ENCODE data around the gene ZNF398.
"Not testable (repeated sequence)": the region's sequence is repeated elsewhere in the genome, so short reads cannot be mapped to it uniquely, and the experiment has no call there.

ZNF398 gene

DNA sequence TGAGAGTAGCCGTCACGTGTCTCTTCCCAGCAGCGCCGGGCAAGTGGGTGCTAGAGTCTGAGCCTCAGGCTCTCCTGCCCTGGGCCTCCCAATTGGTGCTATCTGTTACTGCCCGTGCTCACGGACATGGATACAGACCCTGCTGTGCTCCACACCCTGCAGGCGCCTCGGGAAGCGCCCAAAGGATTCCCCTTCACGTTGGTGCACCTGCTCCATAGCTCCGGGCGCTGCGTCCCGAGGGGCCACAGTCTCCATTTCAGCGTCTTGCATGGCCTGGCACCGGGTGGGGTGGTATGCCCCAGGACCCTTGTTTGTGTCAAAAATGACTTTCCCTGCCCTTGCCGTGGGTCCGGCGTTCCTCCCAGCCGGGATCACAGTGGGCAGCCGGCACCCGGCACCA is 78.4 kb downstream of the ZNF398 start:
- Histone ChIP-seq H3K4me1 (ENCODE audit: control insufficient read depth in 2 of 2, insufficient read depth in 2 of 2, low read length in 2 of 2) (peaks cover 0 to 4% of the 10 kb centered on the region in 2 donors), H3K36me3 (ENCODE audit: control insufficient read depth in 2 of 2, insufficient read depth in 2 of 2, low read length in 2 of 2) (peaks cover 22 to 23% of the 10 kb centered on the region in 2 donors), H3K27me3 (ENCODE audit: control insufficient read depth in 2 of 2, insufficient read depth in 2 of 2, low read length in 2 of 2) (no peaks in the 10 kb centered on the region), H3K4me3 (ENCODE audit: low read length in 2 of 2) (no peak overlapping the region), H3K9ac (ENCODE audit: low read depth in 1 of 2, low read length in 2 of 2) (no peak overlapping the region), H3K27ac (ENCODE audit: low read depth in 2 of 2, low read length in 2 of 2) (no peak overlapping the region), H3K9me3 (ENCODE audit: control insufficient read depth in 2 of 2, low read length in 2 of 2) (no peaks in the 10 kb centered on the region)

DNA sequence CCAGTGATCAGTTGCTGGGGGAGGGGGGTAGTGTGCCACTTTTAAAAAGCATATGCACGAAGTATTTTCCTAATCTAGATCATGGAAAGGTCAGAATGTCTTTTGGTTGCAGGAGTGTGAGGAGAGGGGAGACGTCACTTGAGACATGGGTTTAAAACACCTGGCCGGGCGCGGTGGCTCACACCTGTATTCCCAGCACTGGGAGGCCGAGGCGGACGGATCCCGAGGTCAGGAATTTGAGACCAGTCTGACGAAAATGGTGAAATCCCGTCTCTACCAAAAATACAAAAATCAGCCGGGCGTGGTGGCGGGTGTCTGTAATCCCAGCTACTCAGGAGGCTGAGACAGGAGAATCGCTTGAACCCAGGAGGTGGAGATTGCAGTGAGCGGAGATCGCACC is 79.1 kb downstream of the ZNF398 start:
- not testable (repeated sequence) for H3K4me1 ChIP-seq (ENCODE audit: control insufficient read depth in 2 of 2, insufficient read depth in 2 of 2, low read length in 2 of 2); H3K27me3 ChIP-seq (ENCODE audit: control insufficient read depth in 2 of 2, insufficient read depth in 2 of 2, low read length in 2 of 2); H3K27ac ChIP-seq (ENCODE audit: low read depth in 2 of 2, low read length in 2 of 2); H3K4me3 ChIP-seq (ENCODE audit: low read length in 2 of 2); H3K9ac ChIP-seq (ENCODE audit: low read depth in 1 of 2, low read length in 2 of 2); H3K9me3 ChIP-seq (ENCODE audit: control insufficient read depth in 2 of 2, low read length in 2 of 2)
- peaks cover 17 to 18% of the 10 kb centered on the region in 2 donors for H3K36me3 ChIP-seq (ENCODE audit: control insufficient read depth in 2 of 2, insufficient read depth in 2 of 2, low read length in 2 of 2)

DNA sequence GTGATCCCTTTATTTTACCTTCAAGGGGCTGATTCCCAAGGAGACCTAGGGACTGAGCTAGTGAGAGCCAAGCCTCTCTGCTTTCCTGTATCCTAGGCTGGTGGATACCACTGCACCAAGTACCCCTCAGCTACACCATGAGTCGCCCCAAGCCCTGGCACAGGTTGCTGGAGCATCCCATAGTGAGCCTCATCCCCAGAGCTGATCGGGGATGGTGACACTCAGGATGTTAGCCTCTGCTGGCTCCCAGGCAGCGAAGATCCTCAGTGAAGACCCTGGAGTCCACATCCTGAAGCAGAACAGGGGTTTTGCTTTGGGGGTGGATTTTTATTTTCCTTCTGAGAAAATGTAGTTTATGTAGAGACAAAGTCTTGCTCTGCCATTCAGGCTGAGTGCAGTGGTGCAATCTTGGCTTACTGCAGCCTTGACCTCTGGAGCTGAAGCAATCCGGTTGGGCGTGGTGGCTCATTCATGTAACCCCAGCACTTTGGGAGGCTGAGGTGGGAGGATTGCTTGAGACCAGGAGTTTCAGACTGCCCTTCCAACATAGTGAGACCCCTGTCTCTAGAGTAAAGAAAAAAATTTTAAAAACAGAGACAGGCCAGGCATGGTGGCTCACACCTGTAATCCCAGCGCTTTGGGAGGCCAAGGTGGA is 79.7 kb downstream of the ZNF398 start:
- no peaks in the 10 kb centered on the region for H3K27me3 ChIP-seq (ENCODE audit: control insufficient read depth in 2 of 2, insufficient read depth in 2 of 2, low read length in 2 of 2)
- no peak overlapping the region for H3K27ac ChIP-seq (ENCODE audit: low read depth in 2 of 2, low read length in 2 of 2)
- H3K4me1 ChIP-seq (ENCODE audit: control insufficient read depth in 2 of 2, insufficient read depth in 2 of 2, low read length in 2 of 2), result peaks cover 0 to 4% of the 10 kb centered on the region in 2 donors
- no peaks in the 10 kb centered on the region for H3K9me3 ChIP-seq (ENCODE audit: control insufficient read depth in 2 of 2, low read length in 2 of 2)
- no peak overlapping the region for H3K4me3 ChIP-seq (ENCODE audit: low read length in 2 of 2)
- no peak overlapping the region for H3K9ac ChIP-seq (ENCODE audit: low read depth in 1 of 2, low read length in 2 of 2)
- H3K36me3 ChIP-seq (ENCODE audit: control insufficient read depth in 2 of 2, insufficient read depth in 2 of 2, low read length in 2 of 2), result peaks cover 15 to 17% of the 10 kb centered on the region in 2 donors

DNA sequence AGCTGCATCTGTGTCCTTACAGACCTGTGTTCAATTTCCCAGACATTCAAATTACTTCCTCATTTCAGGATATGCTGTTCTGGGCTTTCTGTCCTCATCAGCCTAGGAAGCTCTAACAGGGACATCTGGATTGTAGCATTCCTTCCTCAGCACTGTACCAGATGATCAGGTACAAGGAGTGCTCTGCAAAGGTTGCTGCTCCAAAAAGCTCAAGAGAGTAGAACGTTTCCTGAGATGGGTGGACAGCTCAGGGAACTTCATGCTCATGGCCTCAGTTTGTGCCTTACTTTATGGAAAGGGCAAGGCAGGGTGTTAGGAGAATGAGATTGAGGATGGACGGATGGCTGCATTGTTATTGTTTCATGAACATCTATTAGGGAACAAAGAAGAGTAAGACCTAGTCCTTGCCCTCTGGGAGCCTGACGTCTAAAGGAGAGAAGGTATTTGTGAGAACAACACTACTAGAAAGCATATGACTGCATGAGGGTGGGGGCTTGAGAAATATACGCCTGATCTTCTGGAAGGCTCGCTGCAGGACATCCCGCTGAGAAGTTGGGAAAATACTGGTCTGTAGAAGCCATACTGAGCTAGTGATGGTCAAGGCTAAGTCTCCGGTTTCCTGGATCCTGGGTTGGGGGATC is 81.7 kb downstream of the ZNF398 start:
- Histone ChIP-seq H3K27ac (ENCODE audit: low read depth in 2 of 2, low read length in 2 of 2) (no peak overlapping the region), H3K4me1 (ENCODE audit: control insufficient read depth in 2 of 2, insufficient read depth in 2 of 2, low read length in 2 of 2) (peaks cover 0 to 4% of the 10 kb centered on the region in 2 donors), H3K27me3 (ENCODE audit: control insufficient read depth in 2 of 2, insufficient read depth in 2 of 2, low read length in 2 of 2) (no peaks in the 10 kb centered on the region), H3K4me3 (ENCODE audit: low read length in 2 of 2) (no peak overlapping the region), H3K9ac (ENCODE audit: low read depth in 1 of 2, low read length in 2 of 2) (no peak overlapping the region), H3K36me3 (ENCODE audit: control insufficient read depth in 2 of 2, insufficient read depth in 2 of 2, low read length in 2 of 2) (peaks cover 9 to 11% of the 10 kb centered on the region in 2 donors), H3K9me3 (ENCODE audit: control insufficient read depth in 2 of 2, low read length in 2 of 2) (no peaks in the 10 kb centered on the region)

DNA sequence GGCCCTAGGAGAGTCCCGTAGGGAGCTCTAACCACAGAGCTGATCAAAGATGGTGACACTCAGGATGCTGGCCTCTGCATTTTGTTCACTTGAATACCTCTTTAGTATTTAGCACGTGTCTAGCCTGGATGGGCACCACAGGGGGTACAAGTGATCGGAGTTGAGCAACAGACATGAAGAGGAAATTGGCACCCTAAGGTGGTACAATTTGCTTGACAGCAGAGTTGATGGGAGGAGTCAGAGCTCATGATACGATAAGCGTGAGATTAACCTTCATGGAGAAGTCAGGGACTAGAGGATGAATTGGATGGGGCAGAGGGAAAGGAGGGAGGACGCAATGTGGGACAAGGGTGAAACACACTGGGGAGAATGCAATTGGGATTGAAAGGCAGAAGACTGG is 82.3 kb downstream of the ZNF398 start:
- Histone ChIP-seq H3K4me3 (ENCODE audit: low read length in 2 of 2) (no peak overlapping the region), H3K4me1 (ENCODE audit: control insufficient read depth in 2 of 2, insufficient read depth in 2 of 2, low read length in 2 of 2) (peaks cover 0 to 4% of the 10 kb centered on the region in 2 donors), H3K9ac (ENCODE audit: low read depth in 1 of 2, low read length in 2 of 2) (no peak overlapping the region), H3K27me3 (ENCODE audit: control insufficient read depth in 2 of 2, insufficient read depth in 2 of 2, low read length in 2 of 2) (no peaks in the 10 kb centered on the region), H3K9me3 (ENCODE audit: control insufficient read depth in 2 of 2, low read length in 2 of 2) (no peaks in the 10 kb centered on the region), H3K27ac (ENCODE audit: low read depth in 2 of 2, low read length in 2 of 2) (no peak overlapping the region), H3K36me3 (ENCODE audit: control insufficient read depth in 2 of 2, insufficient read depth in 2 of 2, low read length in 2 of 2) (peaks cover 4 to 7% of the 10 kb centered on the region in 2 donors)

DNA sequence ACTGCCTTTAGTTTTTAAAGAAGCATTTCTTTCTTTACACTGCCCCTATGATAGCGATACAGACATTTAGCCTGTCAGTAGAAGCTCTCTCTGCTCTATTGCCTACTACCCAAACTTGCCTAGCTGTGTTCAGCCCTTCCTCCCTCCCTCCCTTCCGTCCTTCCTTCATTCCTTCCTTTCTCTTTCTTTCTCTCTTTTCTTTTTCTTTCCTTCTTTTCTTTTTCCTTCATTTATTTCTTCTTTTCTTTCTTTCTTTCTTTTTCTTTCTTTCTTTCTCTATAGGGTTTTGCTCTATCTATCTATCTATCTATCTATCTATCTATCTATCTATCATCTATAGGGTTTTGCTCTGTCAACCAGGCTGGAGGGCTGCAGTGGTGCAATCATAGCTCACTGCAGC is 85.1 kb downstream of the ZNF398 start:
- Histone ChIP-seq H3K4me1 (ENCODE audit: control insufficient read depth in 2 of 2, insufficient read depth in 2 of 2, low read length in 2 of 2) (no peaks in the 10 kb centered on the region), H3K9ac (ENCODE audit: low read depth in 1 of 2, low read length in 2 of 2) (no peak overlapping the region), H3K27ac (ENCODE audit: low read depth in 2 of 2, low read length in 2 of 2) (no peak overlapping the region), H3K4me3 (ENCODE audit: low read length in 2 of 2) (no peak overlapping the region), H3K36me3 (ENCODE audit: control insufficient read depth in 2 of 2, insufficient read depth in 2 of 2, low read length in 2 of 2) (no peaks in the 10 kb centered on the region), H3K9me3 (ENCODE audit: control insufficient read depth in 2 of 2, low read length in 2 of 2) (no peaks in the 10 kb centered on the region), H3K27me3 (ENCODE audit: control insufficient read depth in 2 of 2, insufficient read depth in 2 of 2, low read length in 2 of 2) (no peaks in the 10 kb centered on the region)

Data from mucosa of rectum (tissue), 2 donors.